HG03439 (cell line): ENCODE data around the gene BRD4.

Source experiments
- ATAC-seq: cut with Tn5 transposase; IDR thresholded peaks from one replicate; pipeline ENCODE4 v1.9.1; 2021; ENCODE audit warnings: mild to moderate bottlenecking, moderate library complexity; ENCODE audit not compliant: unreplicated experiment

BRD4 gene

GRCh38 chr19:15250640-15250993, 81.7 kb downstream of the BRD4 start:
- no peak for ATAC-seq

- ATAC-seq, result no peak
These were observed 82.2 kb downstream of the BRD4 start for GRCh38 chr19:15249972-15250639.

GRCh38 chr19:15249528-15249874, 82.8 kb downstream of the BRD4 start:
- ATAC-seq, result no peak

- ATAC-seq, result no peak
These were observed 83.5 kb downstream of the BRD4 start for GRCh38 chr19:15248648-15249527.

GRCh38 chr19:15248106-15248505, 84.2 kb downstream of the BRD4 start:
- no peak for ATAC-seq

- no peak for ATAC-seq
These were observed 85.0 kb downstream of the BRD4 start for GRCh38 chr19:15247107-15248014.

GRCh38 chr19:15246198-15246481, 86.2 kb downstream of the BRD4 start:
- no peak for ATAC-seq

GRCh38 chr19:15245370-15246197, 86.8 kb downstream of the BRD4 start:
- ATAC-seq, result no peak

GRCh38 chr19:15244808-15245207, 87.5 kb downstream of the BRD4 start:
- ATAC-seq, result no peak

- no peak for ATAC-seq
These were observed 88.1 kb downstream of the BRD4 start for GRCh38 chr19:15244106-15244803.

GRCh38 chr19:15243236-15243957, 88.9 kb downstream of the BRD4 start:
- ATAC-seq, result no peak

GRCh38 chr19:15241259-15241910, 91.0 kb downstream of the BRD4 start:
- no peak for ATAC-seq

- ATAC-seq, result no peak
These were observed 91.8 kb downstream of the BRD4 start for GRCh38 chr19:15240515-15240914.

- no peak for ATAC-seq
These were observed 92.9 kb downstream of the BRD4 start for GRCh38 chr19:15239337-15239949.

- ATAC-seq, result no peak
These were observed 93.6 kb downstream of the BRD4 start for GRCh38 chr19:15238639-15239155.

GRCh38 chr19:15237759-15238638, 94.3 kb downstream of the BRD4 start:
- no peak for ATAC-seq

GRCh38 chr19:15236886-15237285, 95.5 kb downstream of the BRD4 start:
- ATAC-seq, result no peak
